Measurements from ENCODE around the gene FOCAD. TPM values are rescaled to one million over a fixed set of nuclear protein-coding genes. Genes with fewer than 3 reads are reported as not detected.

Gene FOCAD
- total and polyA plus RNA-seq, 2 of the 8 experiments (the other 6 are each of a cell fraction or from before 2014, with no cell fraction given), result 22.0 to 38.4 TPM

DNA sequence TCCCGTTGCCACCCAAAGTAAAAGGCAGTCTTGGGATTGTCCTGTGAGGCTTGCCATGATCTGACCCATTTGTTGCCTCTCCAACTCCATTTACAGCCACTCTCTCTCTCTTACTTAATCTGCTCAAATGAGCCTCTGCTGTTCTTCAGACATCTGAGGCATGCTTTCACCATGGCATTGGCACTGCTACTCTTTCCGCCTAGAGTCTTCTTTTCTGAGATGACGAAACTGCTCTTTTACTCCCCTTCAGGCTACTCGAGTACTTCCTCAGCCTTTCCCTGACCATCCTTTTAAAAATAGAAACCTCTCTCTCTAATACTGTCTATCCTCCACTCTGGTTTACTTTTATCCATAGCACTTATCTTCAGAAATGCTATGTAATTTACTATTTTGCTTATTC is 9.0 kb downstream of the FOCAD start (continued):
- no peak for TF ChIP-seq SUZ12 (IDR thresholded peaks at IDR 0.05; ENCODE audit: low read length)
- TF ChIP-seq BCL11A (IDR thresholded peaks at IDR 0.05; ENCODE audit: low read depth in 2 of 2, low read length in 2 of 2), result no peak
- no peak for TF ChIP-seq SP4 (IDR thresholded peaks at IDR 0.05; ENCODE audit: low read length)
- TF ChIP-seq JUN (IDR thresholded peaks at IDR 0.05; ENCODE audit: low read depth, low read length), result no peak

Measured in H1 (cell line).